Measurements from ENCODE around the gene DNAH1.

- no peak for TF ChIP-seq CTCF (conservative IDR thresholded peaks at IDR 0.05; ENCODE audit: low read length)
- no peak for TF ChIP-seq EZH2phosphoT487 (IDR thresholded peaks at IDR 0.05; ENCODE audit: borderline replicate concordance, low read depth, low read length)
Measured at GRCh38 chr3:52397676-52398399, 81.7 kb downstream of the DNAH1 start.
